Kidney capillary endothelial cell (primary cell): ENCODE measurements around the gene TMEM91.
A peak's percentile ranks its signal among the peaks of the same experiment; 100 is the strongest.
"Not testable (repeated sequence)": the region's sequence is repeated elsewhere in the genome, so short reads cannot be mapped to it uniquely, and the experiment has no call there.

Source experiments
- DNase-seq: peaks from one replicate; pipeline ENCODE4 v3.0.0-alpha.2; 2018; ENCODE audit warnings: low spot score

The TMEM91 gene

DNA sequence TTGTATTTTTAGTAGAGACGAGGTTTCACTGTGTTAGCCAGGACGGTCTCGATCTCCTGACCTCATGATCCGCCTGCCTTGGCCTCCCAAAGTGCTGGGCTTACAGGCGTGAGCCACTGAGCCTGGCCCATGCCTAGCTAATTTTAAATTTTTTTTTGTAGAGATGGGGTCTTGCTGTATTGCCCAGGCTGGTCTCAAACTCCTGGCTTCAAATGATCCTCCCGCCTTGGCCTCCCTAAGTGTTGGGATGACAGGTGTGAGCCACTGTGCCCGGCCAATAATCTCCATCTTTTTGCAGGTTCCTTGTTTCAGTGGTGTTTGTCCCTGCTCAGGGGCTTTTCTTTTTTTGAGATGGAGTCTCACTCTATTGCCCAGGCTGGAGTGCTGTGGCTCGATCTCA, 5.2 kb downstream of the TMEM91 start:
- not testable (repeated sequence) for DNase-seq

DNA sequence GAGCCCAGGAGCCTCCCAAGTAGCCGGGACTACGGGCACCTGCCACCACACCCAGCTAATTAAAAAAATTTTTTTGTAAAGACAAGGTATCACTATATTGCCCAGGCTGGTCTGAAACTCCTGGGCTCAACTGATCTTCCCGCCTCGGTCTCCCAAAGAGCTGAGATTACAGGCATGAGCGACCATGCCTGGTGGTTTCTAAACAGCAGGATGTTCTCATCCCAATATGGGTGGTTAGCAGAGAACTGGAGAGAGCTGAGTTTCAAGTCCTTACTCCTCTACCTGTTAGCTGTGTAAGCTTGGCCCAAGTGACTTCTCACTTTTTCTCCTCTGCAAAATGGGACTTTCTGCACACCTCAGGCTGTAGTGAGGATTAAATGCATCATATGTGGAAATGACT, 8.0 kb downstream of the TMEM91 start:
- DNase-seq, result no peak

DNA sequence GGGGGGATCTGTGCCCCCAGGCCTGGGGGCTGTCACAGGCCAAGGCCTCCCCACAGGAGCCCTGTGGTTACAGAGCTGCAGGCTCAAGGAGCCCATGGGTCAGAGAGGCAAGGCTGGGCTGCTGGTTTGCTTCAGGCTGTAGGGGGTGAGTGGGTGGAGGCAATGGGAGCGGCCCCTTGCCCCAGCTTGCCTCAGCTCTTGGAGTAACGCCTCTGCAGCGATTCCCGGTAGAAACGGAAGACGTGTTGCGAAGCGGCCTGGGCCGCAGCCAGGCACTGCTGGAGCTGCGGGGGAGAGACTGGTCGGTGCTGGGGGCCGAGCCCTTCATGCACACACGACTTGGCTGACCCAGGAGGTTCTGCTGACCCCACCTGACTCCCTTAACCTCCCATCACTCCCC, 10.1 kb downstream of the TMEM91 start:
- no peak for DNase-seq

DNA sequence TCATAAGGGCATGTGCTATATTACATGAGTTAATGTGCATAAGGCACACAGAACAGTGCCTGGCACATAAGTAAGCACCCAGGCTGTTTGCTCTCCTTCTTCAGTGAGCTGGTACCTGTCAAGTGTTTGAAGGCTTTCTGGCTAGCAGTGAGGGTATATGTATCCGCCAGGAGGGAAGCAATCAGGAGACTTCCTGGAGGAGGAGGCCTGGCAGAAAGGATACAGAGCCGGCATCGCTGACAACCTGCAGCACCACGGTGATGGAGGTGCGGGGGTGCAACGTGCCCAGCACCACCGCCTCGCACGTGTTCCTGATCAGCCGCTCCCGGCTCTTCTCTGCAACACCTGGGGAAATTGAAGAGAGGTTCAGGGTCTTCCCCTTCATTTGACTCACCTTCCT, 15.3 kb downstream of the TMEM91 start:
- no peak for DNase-seq

DNA sequence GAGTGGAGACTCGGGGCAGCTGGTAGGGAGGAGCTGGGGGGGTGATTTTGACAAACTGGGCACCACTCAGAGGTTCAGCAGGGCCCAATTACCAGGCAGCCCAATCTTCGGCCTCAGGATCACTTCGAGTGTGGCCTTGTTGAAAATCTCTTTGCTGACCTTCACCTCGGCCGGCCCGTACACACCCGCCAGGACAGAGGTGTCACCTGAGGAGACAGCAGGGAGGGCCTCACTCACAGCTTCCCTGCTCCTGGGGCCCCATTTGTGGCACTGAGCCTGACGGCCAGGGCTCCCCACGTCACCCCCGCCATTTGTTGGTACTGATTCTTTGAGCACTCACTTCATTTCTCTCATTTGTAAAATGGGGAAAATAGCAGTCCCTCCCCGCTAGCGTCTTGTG, 16.4 kb downstream of the TMEM91 start:
- no peak for DNase-seq

DNA sequence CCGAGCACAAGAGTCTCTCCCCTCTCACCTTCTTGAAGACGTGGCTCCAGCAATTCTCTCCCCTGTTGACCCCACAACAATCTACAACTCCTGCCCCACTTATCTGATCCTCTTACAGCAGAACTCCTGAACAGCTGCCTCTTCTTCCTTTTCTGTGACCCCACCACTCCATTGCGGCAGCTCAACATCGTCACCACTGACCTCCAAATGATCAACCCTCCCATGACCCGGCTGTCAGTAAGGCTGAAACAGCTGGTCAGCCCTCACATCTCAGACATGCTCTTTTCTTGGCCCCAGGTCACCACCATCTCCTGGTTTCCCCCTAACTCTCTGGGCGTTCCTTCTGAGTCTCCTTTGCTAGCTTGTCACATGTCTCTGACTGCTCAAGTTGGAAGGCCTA, 19.0 kb downstream of the TMEM91 start:
- DNase-seq, result no peak

DNA sequence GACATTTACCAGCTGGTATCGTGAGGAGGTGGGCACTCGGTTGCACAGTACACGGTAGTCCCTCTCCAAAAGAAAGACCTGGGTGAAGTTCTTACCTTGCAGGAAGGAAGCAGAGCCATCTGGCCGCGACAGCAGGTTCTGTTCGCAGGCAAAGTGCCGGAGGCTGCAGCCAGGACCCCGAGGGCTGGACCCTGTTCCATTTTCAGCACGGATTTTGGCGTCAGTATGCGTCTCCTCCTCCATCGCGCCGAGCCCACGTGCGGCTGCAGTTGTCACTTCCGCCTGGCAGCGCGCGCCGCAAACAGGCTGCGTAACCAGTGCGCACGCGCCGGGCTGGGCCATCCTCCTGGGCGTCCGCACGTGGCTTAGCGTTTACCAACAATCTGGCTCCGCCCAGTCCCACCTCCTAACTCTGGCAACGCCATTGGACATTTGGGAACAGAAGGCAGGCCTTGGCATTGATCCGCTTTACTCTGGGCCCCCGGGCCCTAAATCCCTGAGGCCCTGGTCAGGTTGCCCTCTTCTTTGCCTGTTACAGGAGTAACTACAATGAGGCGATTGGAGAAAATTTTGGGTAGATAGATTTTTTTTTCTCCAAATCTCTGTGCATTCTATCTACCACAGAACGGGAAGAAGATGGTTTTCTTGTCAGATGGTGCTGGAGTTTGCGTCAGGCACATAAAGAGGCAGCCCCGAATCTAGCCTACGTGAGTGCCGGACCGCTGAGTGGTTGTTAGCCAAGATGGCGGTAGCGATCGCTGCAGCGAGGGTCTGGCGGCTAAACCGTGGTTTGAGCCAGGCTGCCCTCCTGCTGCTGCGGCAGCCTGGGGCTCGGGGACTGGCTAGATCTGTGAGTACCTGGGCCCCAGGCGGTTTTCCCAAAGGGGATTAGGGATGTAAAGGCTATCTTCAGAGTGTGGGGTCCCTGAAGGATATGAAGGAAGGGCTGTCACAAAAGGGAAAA, 21.0 kb downstream of the TMEM91 start, which contains the start of the genes BCKDHA and EXOSC5:
BCKDHA (plus strand) TSS at position 733 of the 964 bp plus-strand sequence; CDS start at position 743, 10 bp downstream.
EXOSC5 (minus strand) TSS at position 274 of the 964 bp plus-strand sequence; CDS start at position 243, 31 bp downstream.
- peak; percentile 99 for DNase-seq

DNA sequence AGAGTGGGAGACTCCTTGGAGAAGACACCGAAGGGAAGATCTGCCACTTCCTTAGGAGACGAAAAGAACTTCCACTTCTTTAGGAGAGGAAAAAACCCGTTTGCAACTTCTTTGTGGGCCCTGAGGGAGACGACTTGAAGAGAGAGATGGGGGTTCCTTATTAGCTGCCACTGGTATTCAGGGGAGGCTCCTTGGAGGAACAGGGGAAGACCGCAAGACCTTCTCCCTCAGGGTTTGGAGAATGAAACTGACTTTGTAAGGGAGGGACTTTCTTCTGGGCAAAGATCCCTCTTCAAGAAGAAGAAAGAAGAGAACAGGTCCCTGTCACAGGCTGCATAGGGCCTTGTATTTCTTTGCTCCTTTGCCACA, 21.7 kb downstream of the TMEM91 start:
- DNase-seq, result no peak

DNA sequence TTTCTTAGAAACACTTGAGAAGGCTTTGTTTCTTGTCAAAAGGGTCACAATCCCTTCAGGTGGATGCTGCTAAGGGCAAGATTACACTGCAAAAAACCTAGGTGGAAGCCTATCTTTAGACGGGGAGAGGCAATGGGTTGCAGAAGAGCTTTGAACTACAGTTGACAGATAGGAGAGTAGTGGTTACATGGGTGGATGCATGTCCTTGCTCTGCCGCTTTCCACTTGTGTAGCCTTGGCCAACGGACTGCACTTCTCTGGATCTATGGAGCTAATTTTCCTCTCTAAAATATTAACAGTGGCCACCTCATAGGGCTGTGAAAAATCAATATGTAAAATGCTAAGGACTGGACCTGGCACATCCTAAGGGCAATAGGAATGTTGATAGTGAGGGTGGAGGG, 22.3 kb downstream of the TMEM91 start:
- DNase-seq, result no peak

DNA sequence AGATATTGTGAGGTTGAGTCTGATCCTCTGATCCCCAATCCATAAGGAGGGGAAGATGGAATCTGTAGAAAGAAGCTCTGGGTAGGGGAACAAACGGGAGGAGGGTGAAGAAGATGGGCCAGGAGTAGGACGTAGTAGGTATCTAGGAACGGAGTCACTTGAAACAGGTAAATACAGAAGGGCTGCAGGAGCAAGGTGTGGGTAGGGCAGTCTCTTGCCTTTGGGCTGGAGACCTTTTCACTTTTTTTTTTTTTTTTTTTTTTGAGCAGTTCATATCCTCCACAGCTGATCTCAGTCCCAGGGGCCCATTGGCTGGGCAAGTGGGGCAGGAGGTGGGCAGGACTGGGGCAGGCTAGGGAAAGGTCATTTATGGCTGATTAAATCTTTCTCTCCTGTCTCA, 22.8 kb downstream of the TMEM91 start:
- no peak for DNase-seq

DNA sequence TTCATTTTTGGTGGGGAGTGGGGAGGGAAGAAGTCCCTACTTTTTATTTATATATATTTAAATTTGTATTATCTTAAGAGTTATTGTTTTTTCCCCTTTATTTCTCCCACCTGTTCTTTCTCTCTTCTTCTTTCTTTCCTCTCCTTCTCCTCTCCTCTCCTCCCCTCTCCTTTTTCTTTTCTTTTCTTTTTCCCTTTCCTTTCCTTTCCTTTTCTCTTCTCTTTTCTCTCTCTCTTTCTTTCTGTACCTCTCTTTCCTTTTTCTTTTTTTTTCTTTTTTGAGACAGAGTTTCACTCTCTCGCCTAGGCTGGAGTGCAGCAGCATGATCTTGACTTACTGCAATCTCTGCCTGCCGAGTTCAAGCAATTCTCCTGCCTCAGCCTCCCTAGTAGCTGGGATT, 23.2 kb downstream of the TMEM91 start:
- DNase-seq, result no peak

DNA sequence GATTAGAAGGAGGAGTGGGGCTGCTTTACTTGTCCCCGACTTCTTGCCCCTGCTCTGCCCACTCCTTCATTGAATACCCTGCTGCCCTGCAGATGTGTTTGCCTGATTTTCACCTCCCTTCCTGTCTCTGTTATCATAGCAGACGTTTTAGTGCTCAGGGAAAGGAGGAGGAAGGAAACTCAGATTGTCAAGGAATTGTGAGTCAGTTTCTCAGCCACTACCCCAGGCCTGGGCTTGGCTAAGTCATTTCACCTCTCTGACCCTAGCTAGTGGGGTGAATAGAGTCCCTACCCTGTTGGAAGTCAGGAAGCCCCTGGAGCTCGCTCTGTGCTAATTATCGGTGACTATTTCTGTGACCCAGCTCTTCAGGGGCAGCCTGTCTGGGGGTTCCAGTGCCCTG, 25.1 kb downstream of the TMEM91 start:
- DNase-seq, result peak; percentile 82

DNA sequence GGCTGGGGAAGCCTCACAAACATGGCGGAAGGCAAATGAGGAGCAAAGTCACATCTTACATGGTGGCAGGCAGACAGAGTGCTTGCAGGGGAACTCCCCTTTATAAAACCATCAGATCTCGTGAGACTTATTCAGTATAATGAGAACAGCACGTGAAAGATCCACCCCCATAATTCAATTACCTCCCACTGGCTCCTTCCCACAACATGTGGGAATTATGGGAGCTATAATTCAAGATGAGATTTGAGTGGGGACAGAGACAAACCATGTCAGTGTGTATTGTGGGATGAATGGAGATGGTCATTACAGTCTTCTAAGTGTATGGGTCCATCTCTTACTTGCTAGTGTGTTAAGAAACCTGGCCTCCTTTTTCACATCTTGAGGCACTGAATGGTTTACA, 25.7 kb downstream of the TMEM91 start:
- DNase-seq, result no peak

DNA sequence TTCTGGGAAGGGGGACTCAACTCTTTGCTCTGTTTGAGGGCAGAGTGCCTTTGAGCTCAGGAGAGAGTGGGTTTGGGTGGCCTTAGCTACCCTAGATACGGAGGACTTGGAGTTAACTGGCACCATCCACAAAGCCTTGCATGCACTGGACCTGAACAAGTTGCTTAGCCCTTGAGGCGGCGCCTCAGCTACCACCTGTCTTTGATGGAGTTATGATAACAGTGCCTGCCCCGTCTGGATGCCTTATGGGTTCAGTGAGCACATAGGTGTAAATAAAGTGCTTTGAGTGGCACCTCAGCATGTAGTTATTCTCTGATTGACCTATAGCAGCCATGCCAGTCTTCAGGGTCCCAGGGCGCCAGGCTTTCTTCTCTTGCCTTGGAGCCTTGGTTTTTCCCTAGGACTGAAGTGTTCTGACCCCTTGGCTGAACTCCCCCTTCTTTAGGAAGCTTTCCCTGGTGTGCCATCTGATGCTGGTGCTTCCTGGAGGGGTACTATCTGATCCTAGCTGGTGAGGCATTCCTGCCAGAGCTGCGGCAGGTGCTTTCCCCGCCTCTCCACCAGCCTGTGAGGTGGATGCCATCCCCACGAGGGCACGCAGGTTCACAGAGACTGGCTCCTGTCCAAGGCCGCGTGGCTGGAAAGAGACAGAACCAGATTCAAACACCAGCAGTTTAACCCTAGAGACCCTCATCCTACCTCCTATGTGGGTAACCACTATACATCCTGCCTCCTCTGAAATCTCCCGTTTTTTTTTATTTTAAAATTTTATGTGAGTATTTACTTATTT, 27.0 kb downstream of the TMEM91 start:
- DNase-seq, result no peak

DNA sequence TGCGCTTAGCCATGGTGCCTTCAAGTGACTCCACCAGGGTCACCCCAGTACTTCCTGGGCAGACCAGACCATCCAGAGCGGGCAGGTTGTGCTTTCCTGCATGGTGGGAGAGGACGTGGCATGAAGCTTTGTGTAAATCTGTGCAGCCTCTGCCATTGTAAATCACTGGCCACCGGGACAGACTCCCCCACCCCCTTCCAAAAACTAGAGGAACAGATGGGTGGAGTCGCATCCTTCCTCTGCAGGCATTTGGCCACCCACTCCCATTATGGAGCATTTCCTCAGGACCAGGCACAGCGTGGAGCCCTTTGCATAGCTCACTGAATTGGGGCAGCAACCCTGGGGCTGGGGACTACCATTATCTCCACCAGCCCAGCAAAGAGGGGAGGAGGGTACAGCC, 29.4 kb downstream of the TMEM91 start:
- DNase-seq, result no peak

DNA sequence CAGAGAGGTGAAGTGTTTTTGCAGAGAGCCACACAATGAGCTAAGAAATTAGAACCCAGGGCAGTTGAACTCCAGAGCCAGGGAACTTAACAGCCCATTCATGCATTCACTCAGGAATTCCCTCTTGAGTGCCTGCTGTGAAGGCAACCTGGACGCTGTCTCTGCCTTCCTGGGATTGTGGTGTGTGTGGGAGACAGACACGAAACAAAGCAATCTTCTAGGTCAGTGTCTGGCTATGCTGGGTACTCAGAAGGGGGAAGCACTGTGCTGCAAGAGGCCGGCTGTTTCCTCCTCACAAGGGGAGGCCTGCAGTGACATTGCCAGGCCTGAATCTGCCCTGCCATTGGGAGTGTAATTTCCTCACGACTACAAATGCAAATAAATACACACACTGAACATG, 30.9 kb downstream of the TMEM91 start:
- DNase-seq, result peak; percentile 73

DNA sequence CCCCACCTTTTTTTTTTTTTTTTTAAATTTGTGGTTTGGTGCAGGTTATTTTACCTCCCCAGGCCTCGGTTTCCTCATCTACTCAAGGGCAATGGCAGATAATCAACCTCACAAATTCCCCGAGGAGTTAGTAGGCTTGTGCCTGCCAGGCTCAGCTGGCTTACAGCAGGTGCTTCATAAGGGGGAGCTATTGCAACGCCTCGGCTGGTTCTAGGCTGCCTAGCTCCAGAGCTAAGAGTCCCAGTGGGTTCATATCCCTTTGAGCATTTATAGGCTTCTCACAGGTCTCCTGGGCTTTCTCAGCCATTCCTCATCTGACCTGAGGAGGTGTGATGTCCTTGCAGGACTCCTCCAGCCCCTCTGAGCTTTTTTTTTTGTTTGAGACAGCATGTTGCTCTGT, 31.9 kb downstream of the TMEM91 start:
- no peak for DNase-seq

DNA sequence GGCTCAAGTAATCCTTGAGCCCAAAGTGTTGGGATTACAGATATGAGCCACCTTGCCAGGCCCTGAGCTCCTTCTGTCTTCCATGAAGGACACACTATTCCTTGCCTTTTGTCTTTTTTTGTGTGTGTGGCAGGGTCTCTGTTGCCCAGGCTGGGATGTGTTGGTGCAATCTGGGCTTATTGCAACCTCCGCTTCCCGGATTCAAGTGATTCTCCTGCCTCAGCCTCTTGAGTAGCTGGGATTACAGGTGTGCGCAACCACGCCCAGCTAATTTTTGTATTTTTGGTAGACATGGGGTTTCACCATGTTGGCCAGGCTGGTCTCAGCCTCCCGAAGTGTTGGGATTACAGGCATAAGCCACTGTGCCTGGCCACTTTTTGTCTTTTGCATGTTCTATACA, 32.5 kb downstream of the TMEM91 start:
- DNase-seq, result not testable (repeated sequence)

DNA sequence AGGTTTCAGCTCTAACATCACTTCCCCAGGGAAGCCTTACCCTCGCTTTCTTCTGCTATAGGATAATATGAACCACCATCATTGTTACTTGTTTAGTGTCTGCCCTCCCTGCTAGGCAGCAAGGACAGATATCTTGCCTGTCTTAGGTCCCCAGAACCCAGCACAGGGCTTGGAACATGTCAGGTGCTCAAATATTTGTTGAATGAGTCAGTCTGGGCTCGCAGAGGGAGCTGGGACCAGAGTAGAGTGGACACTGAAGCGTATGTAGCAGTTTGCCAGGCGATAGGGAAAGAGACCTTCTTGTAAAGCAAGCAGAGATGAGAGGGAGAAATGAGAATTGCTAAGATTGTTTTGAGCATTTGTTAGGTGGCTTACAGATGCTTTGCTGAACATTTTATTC, 33.0 kb downstream of the TMEM91 start:
- no peak for DNase-seq

DNA sequence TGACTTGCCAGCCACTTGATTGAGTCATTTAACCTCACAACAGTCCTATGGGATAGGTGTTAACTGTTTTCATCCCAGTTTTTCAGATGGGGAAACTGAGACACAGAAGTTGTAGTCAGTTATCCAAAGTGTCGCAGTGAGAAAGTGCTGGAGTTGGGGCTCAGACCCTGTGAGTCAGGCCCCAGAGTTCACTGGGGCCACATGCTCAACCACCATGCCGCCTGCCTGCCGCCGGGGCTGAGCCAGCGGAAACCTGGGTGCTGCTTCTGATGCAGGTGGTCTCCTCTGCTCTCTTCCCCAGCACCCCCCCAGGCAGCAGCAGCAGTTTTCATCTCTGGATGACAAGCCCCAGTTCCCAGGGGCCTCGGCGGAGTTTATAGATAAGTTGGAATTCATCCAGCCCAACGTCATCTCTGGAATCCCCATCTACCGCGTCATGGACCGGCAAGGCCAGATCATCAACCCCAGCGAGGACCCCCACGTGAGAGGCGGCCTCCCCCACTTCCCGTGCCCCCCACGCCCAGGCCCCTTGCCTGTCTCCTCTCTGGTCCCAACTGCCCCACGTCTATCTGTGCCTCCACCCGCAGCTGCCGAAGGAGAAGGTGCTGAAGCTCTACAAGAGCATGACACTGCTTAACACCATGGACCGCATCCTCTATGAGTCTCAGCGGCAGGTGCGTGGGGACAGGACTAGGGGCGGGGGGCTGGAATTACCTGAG, 34.2 kb downstream of the TMEM91 start:
- no peak for DNase-seq

DNA sequence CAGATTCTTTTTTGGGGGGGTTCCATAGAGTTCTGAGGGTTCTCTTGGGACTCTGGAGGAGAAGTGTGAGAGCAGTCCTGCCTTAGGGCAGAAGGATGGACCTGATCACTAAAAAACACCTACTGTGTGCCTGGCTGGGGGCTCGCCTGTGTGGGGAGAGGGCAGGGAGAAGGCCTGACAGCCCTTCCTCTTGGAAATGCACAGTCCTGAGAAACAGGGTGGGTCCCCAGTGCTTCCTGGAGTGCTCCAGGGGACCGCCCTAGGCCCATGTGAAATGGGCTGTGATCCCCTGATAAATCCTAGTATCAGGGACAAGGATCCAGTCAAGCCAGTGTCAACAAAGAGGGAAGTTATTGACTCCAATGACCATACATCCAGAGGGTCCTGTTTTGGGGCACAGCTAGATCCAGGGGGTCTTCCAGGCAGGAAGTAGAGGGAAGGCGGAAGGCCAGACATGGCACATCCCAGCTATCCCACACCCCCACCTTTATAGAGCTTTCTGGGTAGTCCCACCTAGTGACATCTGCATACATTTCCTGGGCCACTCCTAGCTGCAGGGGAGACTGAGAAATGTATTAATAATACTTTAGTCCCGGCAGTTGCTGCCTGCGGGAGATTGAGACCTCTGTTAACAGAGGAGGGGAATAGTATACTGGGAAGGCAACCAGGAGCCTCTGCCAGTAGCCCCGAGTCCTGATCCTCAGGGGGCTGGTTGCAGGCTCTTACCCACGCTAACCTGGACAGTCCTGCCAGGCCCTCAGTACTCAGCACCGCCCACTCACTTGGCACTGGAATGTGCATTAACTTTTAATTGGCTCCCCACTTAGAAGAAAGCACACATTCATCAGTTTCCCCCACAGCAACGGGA, 35.0 kb downstream of the TMEM91 start:
- DNase-seq, result no peak

DNA sequence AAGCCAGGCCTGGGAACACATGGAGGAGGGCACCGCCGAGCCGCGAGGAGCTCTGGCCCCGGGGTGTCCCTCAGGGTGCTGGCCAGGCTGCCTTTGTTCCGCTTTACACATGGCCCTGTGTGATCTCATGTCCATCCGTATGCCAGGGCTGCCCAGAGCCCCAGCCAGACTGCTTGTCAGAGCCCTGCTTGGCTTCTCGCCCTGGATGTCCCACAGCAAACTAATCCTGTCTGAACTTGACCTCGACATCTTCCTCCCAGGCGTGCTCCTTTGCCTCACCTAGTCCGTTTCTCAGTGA, 35.6 kb downstream of the TMEM91 start:
- no peak for DNase-seq
